Gastroesophageal sphincter (tissue), 3 donors: ENCODE measurements around the gene PLXNA2.

Experiments used
- POLR2AphosphoS5 ChIP-seq: sonication (generic); formaldehyde crosslinking; IDR thresholded peaks from one replicate; pipeline ENCODE4 v1.6.1; 2017; ENCODE audit warnings: antibody characterized with exemption
- TF ChIP-seq, protein P1 (sequence below), 4 experiments: fragments of 200-600 bp in 2 of 4; fragments of 450-650 bp in 2 of 4; sonication (generic) in 1 of 4; IDR thresholded peaks; one replicate each; pipeline ENCODE4 v1.5.1; 2017 to 2019; ENCODE audit warnings: antibody characterized with exemption in 4 of 4, mild to moderate bottlenecking in 2 of 4, moderate library complexity in 2 of 4

DNA sequence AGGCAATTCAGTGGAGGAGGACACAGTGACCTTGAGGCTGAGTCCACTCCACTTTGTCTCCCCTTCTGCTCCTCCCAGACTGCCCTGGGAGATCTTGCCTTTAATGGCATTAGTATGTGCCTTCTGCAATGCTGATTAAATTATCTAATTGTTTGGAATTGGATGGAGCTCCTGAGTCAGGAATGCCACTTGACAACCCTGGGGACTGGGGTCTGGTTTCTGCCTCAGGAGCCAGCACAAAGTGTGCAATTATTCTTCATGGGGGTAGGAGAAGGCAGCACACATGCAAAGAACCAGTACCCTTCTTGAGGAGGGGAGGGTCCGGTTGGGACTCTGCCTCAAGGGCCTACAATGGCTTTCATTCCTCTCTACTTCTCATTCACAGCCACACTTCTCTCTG lies 11.9 kb upstream of the PLXNA2 start:
- TF ChIP-seq POLR2AphosphoS5: no peak
- TF ChIP-seq, protein P1, sequence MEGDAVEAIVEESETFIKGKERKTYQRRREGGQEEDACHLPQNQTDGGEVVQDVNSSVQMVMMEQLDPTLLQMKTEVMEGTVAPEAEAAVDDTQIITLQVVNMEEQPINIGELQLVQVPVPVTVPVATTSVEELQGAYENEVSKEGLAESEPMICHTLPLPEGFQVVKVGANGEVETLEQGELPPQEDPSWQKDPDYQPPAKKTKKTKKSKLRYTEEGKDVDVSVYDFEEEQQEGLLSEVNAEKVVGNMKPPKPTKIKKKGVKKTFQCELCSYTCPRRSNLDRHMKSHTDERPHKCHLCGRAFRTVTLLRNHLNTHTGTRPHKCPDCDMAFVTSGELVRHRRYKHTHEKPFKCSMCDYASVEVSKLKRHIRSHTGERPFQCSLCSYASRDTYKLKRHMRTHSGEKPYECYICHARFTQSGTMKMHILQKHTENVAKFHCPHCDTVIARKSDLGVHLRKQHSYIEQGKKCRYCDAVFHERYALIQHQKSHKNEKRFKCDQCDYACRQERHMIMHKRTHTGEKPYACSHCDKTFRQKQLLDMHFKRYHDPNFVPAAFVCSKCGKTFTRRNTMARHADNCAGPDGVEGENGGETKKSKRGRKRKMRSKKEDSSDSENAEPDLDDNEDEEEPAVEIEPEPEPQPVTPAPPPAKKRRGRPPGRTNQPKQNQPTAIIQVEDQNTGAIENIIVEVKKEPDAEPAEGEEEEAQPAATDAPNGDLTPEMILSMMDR (IDR thresholded peaks at IDR 0.05): no peak
